ENCODE results near the gene GOLGA8A.
"Not testable (repeated sequence)": the region's sequence is repeated elsewhere in the genome, so short reads cannot be mapped to it uniquely, and the experiment has no call there.

Gene GOLGA8A

GRCh38 chr15:34435658-34436057, 1.9 kb downstream of the GOLGA8A start:
- Histone ChIP-seq H3K4me3 (ENCODE audit: insufficient read length, low read depth) (no peak overlapping the region), H3K9ac (ENCODE audit: insufficient read length, low read depth) (no peak overlapping the region), H3K36me3 (ENCODE audit: insufficient read depth, insufficient read length, low read length) (peaks cover 22% of the 10 kb centered on the region), H3K27me3 (ENCODE audit: insufficient read depth, insufficient read length) (no peaks in the 10 kb centered on the region), H3K9me3 (ENCODE audit: insufficient read depth, low read length) (no peaks in the 10 kb centered on the region), H3K4me1 (ENCODE audit: insufficient read depth, insufficient read length) (no peaks in the 10 kb centered on the region)
- no peak for TF ChIP-seq ZNF274 (IDR thresholded peaks at IDR 0.05; ENCODE audit: low read depth, low read length)
- TF ChIP-seq SUZ12 (IDR thresholded peaks at IDR 0.05; ENCODE audit: extremely low read depth, insufficient read depth, insufficient read length): no peak
- no peak for TF ChIP-seq YY1 (IDR thresholded peaks at IDR 0.05; ENCODE audit: insufficient read depth, insufficient read length)
- DNase-seq (ENCODE audit: low read depth, low spot score): no peak

GRCh38 chr15:34434627-34435305, 2.8 kb downstream of the GOLGA8A start:
- H3K4me3 ChIP-seq (ENCODE audit: insufficient read length, low read depth): no peak overlapping the region
- H3K4me1 ChIP-seq (ENCODE audit: insufficient read depth, insufficient read length): no peaks in the 10 kb centered on the region
- no peak overlapping the region for H3K9ac ChIP-seq (ENCODE audit: insufficient read length, low read depth)
- no peaks in the 10 kb centered on the region for H3K9me3 ChIP-seq (ENCODE audit: insufficient read depth, low read length)
- H3K27me3 ChIP-seq (ENCODE audit: insufficient read depth, insufficient read length): no peaks in the 10 kb centered on the region
- no peak for DNase-seq (ENCODE audit: low read depth, low spot score)
- H3K36me3 ChIP-seq (ENCODE audit: insufficient read depth, insufficient read length, low read length): peaks cover 22% of the 10 kb centered on the region
- TF ChIP-seq SUZ12 (IDR thresholded peaks at IDR 0.05; ENCODE audit: extremely low read depth, insufficient read depth, insufficient read length) (no peak), ZNF274 (IDR thresholded peaks at IDR 0.05; ENCODE audit: low read depth, low read length) (no peak), YY1 (IDR thresholded peaks at IDR 0.05; ENCODE audit: insufficient read depth, insufficient read length) (no peak)

GRCh38 chr15:34433956-34434626, 3.5 kb downstream of the GOLGA8A start:
- not testable (repeated sequence) for H3K27me3 ChIP-seq (ENCODE audit: insufficient read depth, insufficient read length); DNase-seq (ENCODE audit: low read depth, low spot score); H3K9me3 ChIP-seq (ENCODE audit: insufficient read depth, low read length); H3K4me3 ChIP-seq (ENCODE audit: insufficient read length, low read depth); H3K9ac ChIP-seq (ENCODE audit: insufficient read length, low read depth); H3K4me1 ChIP-seq (ENCODE audit: insufficient read depth, insufficient read length)
- H3K36me3 ChIP-seq (ENCODE audit: insufficient read depth, insufficient read length, low read length): peaks cover 22% of the 10 kb centered on the region

GRCh38 chr15:34430642-34431041, 7.0 kb downstream of the GOLGA8A start:
- not testable (repeated sequence) for H3K4me3 ChIP-seq (ENCODE audit: insufficient read length, low read depth); H3K9ac ChIP-seq (ENCODE audit: insufficient read length, low read depth); H3K27me3 ChIP-seq (ENCODE audit: insufficient read depth, insufficient read length); H3K9me3 ChIP-seq (ENCODE audit: insufficient read depth, low read length); DNase-seq (ENCODE audit: low read depth, low spot score); H3K4me1 ChIP-seq (ENCODE audit: insufficient read depth, insufficient read length)
- H3K36me3 ChIP-seq (ENCODE audit: insufficient read depth, insufficient read length, low read length): peaks cover 22% of the 10 kb centered on the region

GRCh38 chr15:34423425-34424090, 14.1 kb downstream of the GOLGA8A start:
- not testable (repeated sequence) for H3K4me1 ChIP-seq (ENCODE audit: insufficient read depth, insufficient read length); H3K9ac ChIP-seq (ENCODE audit: insufficient read length, low read depth); DNase-seq (ENCODE audit: low read depth, low spot score); H3K36me3 ChIP-seq (ENCODE audit: insufficient read depth, insufficient read length, low read length); H3K27me3 ChIP-seq (ENCODE audit: insufficient read depth, insufficient read length); H3K4me3 ChIP-seq (ENCODE audit: insufficient read length, low read depth); H3K9me3 ChIP-seq (ENCODE audit: insufficient read depth, low read length)

GRCh38 chr15:34420953-34421352, 16.7 kb downstream of the GOLGA8A start:
- H3K27me3 ChIP-seq (ENCODE audit: insufficient read depth, insufficient read length); H3K4me1 ChIP-seq (ENCODE audit: insufficient read depth, insufficient read length); H3K36me3 ChIP-seq (ENCODE audit: insufficient read depth, insufficient read length, low read length); H3K4me3 ChIP-seq (ENCODE audit: insufficient read length, low read depth); H3K9ac ChIP-seq (ENCODE audit: insufficient read length, low read depth); H3K9me3 ChIP-seq (ENCODE audit: insufficient read depth, low read length); DNase-seq (ENCODE audit: low read depth, low spot score): not testable (repeated sequence)

- not testable (repeated sequence) for H3K9ac ChIP-seq (ENCODE audit: insufficient read length, low read depth); H3K27me3 ChIP-seq (ENCODE audit: insufficient read depth, insufficient read length); H3K4me3 ChIP-seq (ENCODE audit: insufficient read length, low read depth); H3K4me1 ChIP-seq (ENCODE audit: insufficient read depth, insufficient read length); H3K9me3 ChIP-seq (ENCODE audit: insufficient read depth, low read length); H3K36me3 ChIP-seq (ENCODE audit: insufficient read depth, insufficient read length, low read length); DNase-seq (ENCODE audit: low read depth, low spot score)
These were observed 19.2 kb downstream of the GOLGA8A start for GRCh38 chr15:34418435-34418834.

GRCh38 chr15:34409511-34409910, 28.1 kb downstream of the GOLGA8A start:
- not testable (repeated sequence) for H3K4me3 ChIP-seq (ENCODE audit: insufficient read length, low read depth); H3K4me1 ChIP-seq (ENCODE audit: insufficient read depth, insufficient read length); H3K36me3 ChIP-seq (ENCODE audit: insufficient read depth, insufficient read length, low read length); H3K9ac ChIP-seq (ENCODE audit: insufficient read length, low read depth); H3K27me3 ChIP-seq (ENCODE audit: insufficient read depth, insufficient read length); DNase-seq (ENCODE audit: low read depth, low spot score); H3K9me3 ChIP-seq (ENCODE audit: insufficient read depth, low read length)

GRCh38 chr15:34408973-34409372, 28.6 kb downstream of the GOLGA8A start:
- not testable (repeated sequence) for H3K27me3 ChIP-seq (ENCODE audit: insufficient read depth, insufficient read length); H3K36me3 ChIP-seq (ENCODE audit: insufficient read depth, insufficient read length, low read length); DNase-seq (ENCODE audit: low read depth, low spot score); H3K9me3 ChIP-seq (ENCODE audit: insufficient read depth, low read length); H3K4me1 ChIP-seq (ENCODE audit: insufficient read depth, insufficient read length); H3K4me3 ChIP-seq (ENCODE audit: insufficient read length, low read depth); H3K9ac ChIP-seq (ENCODE audit: insufficient read length, low read depth)

GRCh38 chr15:34403899-34404298, 33.7 kb downstream of the GOLGA8A start:
- DNase-seq (ENCODE audit: low read depth, low spot score); H3K27me3 ChIP-seq (ENCODE audit: insufficient read depth, insufficient read length); H3K9me3 ChIP-seq (ENCODE audit: insufficient read depth, low read length): not testable (repeated sequence)

GRCh38 chr15:34403160-34403598, 34.4 kb downstream of the GOLGA8A start:
- H3K36me3 ChIP-seq (ENCODE audit: insufficient read depth, insufficient read length, low read length); H3K9ac ChIP-seq (ENCODE audit: insufficient read length, low read depth); DNase-seq (ENCODE audit: low read depth, low spot score); H3K4me3 ChIP-seq (ENCODE audit: insufficient read length, low read depth); H3K27me3 ChIP-seq (ENCODE audit: insufficient read depth, insufficient read length); H3K4me1 ChIP-seq (ENCODE audit: insufficient read depth, insufficient read length); H3K9me3 ChIP-seq (ENCODE audit: insufficient read depth, low read length): not testable (repeated sequence)

More at GRCh38 chr15:34403899-34404298, 33.7 kb downstream of the GOLGA8A start:
- not testable (repeated sequence) for H3K36me3 ChIP-seq (ENCODE audit: insufficient read depth, insufficient read length, low read length); H3K4me1 ChIP-seq (ENCODE audit: insufficient read depth, insufficient read length); H3K4me3 ChIP-seq (ENCODE audit: insufficient read length, low read depth); H3K9ac ChIP-seq (ENCODE audit: insufficient read length, low read depth)
